SK-N-SH treated with all-trans-retinoic acid at 6 μM for 48 hours (cell line): ENCODE data around the gene ABCC9.

Experiments
- CSRNP3 ChIP-seq: fragments of 250-450 bp; sonication (Bioruptor Pico); IDR thresholded peaks from 2 replicates; pipeline ENCODE4 v1.5.1; 2021; ENCODE audit warnings: mild to moderate bottlenecking, moderate library complexity
- OSR1 ChIP-seq: fragments of 250-450 bp; sonication (Bioruptor Pico); IDR thresholded peaks from 2 replicates; pipeline ENCODE4 v1.8.0; 2022; ENCODE audit warnings: moderate library complexity, mild to moderate bottlenecking, inconsistent platforms
- POU6F1 ChIP-seq: fragments of 250-450 bp; sonication (Bioruptor Pico); IDR thresholded peaks from 2 replicates; pipeline ENCODE4 v1.8.0; 2021; ENCODE audit warnings: low read depth, mild to moderate bottlenecking, moderate library complexity, borderline replicate concordance
- PPARA ChIP-seq: fragments of 250-450 bp; sonication (Bioruptor Pico); IDR thresholded peaks from 2 replicates; pipeline ENCODE4 v1.5.0; 2020; ENCODE audit warnings: mild to moderate bottlenecking, borderline replicate concordance
- ZNF70 ChIP-seq: fragments of 450-650 bp; formaldehyde crosslinking; IDR thresholded peaks from 2 replicates; pipeline ENCODE4 v1.5.0; 2020; ENCODE audit warnings: mild to moderate bottlenecking, moderate library complexity
- ZNF8 ChIP-seq: fragments of 450-650 bp; formaldehyde crosslinking; IDR thresholded peaks from 2 replicates; pipeline ENCODE4 v1.5.0; 2020; ENCODE audit warnings: mild to moderate bottlenecking, moderate library complexity

DNA sequence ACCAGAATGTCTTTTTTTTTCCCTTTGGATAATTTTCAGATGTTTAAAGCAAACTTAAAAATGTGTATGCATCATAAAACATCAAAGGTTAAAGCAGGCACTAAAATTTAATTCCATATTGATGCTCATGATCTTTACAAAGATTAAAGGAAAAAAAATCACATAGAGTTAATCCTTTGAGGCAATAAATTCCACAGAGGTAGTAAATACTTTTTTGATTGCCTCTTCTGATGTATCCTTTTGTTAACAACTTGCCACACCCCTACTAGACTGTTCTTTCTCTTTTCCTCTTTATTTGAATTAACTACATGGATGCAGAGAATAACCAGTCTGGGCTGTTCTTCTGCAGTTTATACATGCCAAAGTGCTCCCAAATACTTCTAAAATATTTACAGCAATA is 121.5 kb downstream of the ABCC9 start:
- TF ChIP-seq OSR1 (CRISPR knock-in tag) = no peak
- TF ChIP-seq CSRNP3 (CRISPR knock-in tag) = no peak
- TF ChIP-seq ZNF8 (CRISPR knock-in tag) = no peak
- TF ChIP-seq POU6F1 (CRISPR knock-in tag) = no peak
- TF ChIP-seq PPARA (CRISPR knock-in tag) = no peak
- no peak for TF ChIP-seq ZNF70 (CRISPR knock-in tag)
